ENCODE data around the gene SIRT2.

Gene SIRT2

GRCh38 chr19:38918526-38918925 lies 19.1 kb upstream of the SIRT2 start:
- TF ChIP-seq CTCF (IDR thresholded peaks at IDR 0.05; ENCODE audit: insufficient read depth, missing control alignments), result no peak
- DNase-seq (ENCODE audit: insufficient read length, low spot score) (no peak), FAIRE-seq (no peak)

- TF ChIP-seq CTCF (IDR thresholded peaks at IDR 0.05; ENCODE audit: insufficient read depth, missing control alignments), result no peak
- FAIRE-seq, result no peak
- DNase-seq (ENCODE audit: insufficient read length, low spot score), result peak; percentile 28
Measured at GRCh38 chr19:38917921-38918491, 18.6 kb upstream of the SIRT2 start.

- TF ChIP-seq CTCF (IDR thresholded peaks at IDR 0.05; ENCODE audit: insufficient read depth, missing control alignments), result no peak
- DNase-seq (ENCODE audit: insufficient read length, low spot score), result peak; percentile 11
- no peak for FAIRE-seq
Measured at GRCh38 chr19:38917516-38917915, 18.1 kb upstream of the SIRT2 start.

GRCh38 chr19:38915329-38916321 lies 16.2 kb upstream of the SIRT2 start:
- TF ChIP-seq CTCF (IDR thresholded peaks at IDR 0.05; ENCODE audit: insufficient read depth, missing control alignments), result no peak
- FAIRE-seq (no peak), DNase-seq (ENCODE audit: insufficient read length, low spot score) (peak; percentile 6)

GRCh38 chr19:38913958-38914357 lies 14.5 kb upstream of the SIRT2 start:
- no peak for FAIRE-seq
- no peak for TF ChIP-seq CTCF (IDR thresholded peaks at IDR 0.05; ENCODE audit: insufficient read depth, missing control alignments)
- DNase-seq (ENCODE audit: insufficient read length, low spot score), result no peak

GRCh38 chr19:38912600-38913514 lies 13.4 kb upstream of the SIRT2 start:
- no peak for TF ChIP-seq CTCF (IDR thresholded peaks at IDR 0.05; ENCODE audit: insufficient read depth, missing control alignments)
- DNase-seq (ENCODE audit: insufficient read length, low spot score) (no peak), FAIRE-seq (no peak)
